NOMO-1 treated with DMSO at 0.1 percent for 48 hours (cell line): ENCODE measurements around the gene SCEL.
"Not testable (repeated sequence)": the region's sequence is repeated elsewhere in the genome, so short reads cannot be mapped to it uniquely, and the experiment has no call there.

ENCODE experiments used
- DNase-seq: peaks from one replicate; lab custom pipeline; 2025; ENCODE audit not compliant: unreplicated experiment; lab: John Stamatoyannopoulos, UW

Gene SCEL

GRCh38 chr13:77653301-77653700 lies 117.8 kb downstream of the SCEL start:
- peak; percentile 13 for DNase-seq

- not testable (repeated sequence) for DNase-seq
These were observed 124.5 kb downstream of the SCEL start for GRCh38 chr13:77660016-77660415.

GRCh38 chr13:77660841-77661250 lies 125.3 kb downstream of the SCEL start:
- DNase-seq: no peak

- DNase-seq: not testable (repeated sequence)
These were observed 126.8 kb downstream of the SCEL start for GRCh38 chr13:77662301-77662700.

GRCh38 chr13:77662831-77663230 lies 127.3 kb downstream of the SCEL start:
- DNase-seq: not testable (repeated sequence)

GRCh38 chr13:77674852-77675251 lies 139.3 kb downstream of the SCEL start:
- DNase-seq: no peak

- DNase-seq: no peak
These were observed 143.3 kb downstream of the SCEL start for GRCh38 chr13:77678691-77679235.

- no peak for DNase-seq
These were observed 152.3 kb downstream of the SCEL start for GRCh38 chr13:77687799-77688198.

GRCh38 chr13:77691871-77692270 lies 156.4 kb downstream of the SCEL start:
- DNase-seq: no peak

- no peak for DNase-seq
These were observed 157.4 kb downstream of the SCEL start for GRCh38 chr13:77692746-77693448.

- DNase-seq: no peak
These were observed 158.0 kb downstream of the SCEL start for GRCh38 chr13:77693449-77693940.
